ENCODE data around the gene AHRR.
"Not testable (repeated sequence)": the region's sequence is repeated elsewhere in the genome, so short reads cannot be mapped to it uniquely, and the experiment has no call there.

Gene AHRR

GRCh38 chr5:378976-379742 is 57.6 kb downstream of the AHRR start:
- DNase-seq (ENCODE audit: low spot score) = no peak

- DNase-seq (ENCODE audit: low spot score) = no peak
These were observed 59.3 kb downstream of the AHRR start for GRCh38 chr5:380701-381309.

GRCh38 chr5:383066-383465 is 61.6 kb downstream of the AHRR start:
- no peak for DNase-seq (ENCODE audit: low spot score)

- DNase-seq (ENCODE audit: low spot score) = no peak
These were observed 62.1 kb downstream of the AHRR start for GRCh38 chr5:383621-384020.

GRCh38 chr5:384576-384975 is 63.1 kb downstream of the AHRR start:
- DNase-seq (ENCODE audit: low spot score) = not testable (repeated sequence)

- DNase-seq (ENCODE audit: low spot score) = no peak
These were observed 63.8 kb downstream of the AHRR start for GRCh38 chr5:385321-385720.

GRCh38 chr5:386432-387341 is 65.2 kb downstream of the AHRR start:
- DNase-seq (ENCODE audit: low spot score) = no peak

GRCh38 chr5:387491-388265 is 66.2 kb downstream of the AHRR start:
- DNase-seq (ENCODE audit: low spot score) = no peak

- DNase-seq (ENCODE audit: low spot score) = no peak
These were observed 67.0 kb downstream of the AHRR start for GRCh38 chr5:388266-389196.

GRCh38 chr5:389197-389821 is 67.8 kb downstream of the AHRR start:
- no peak for DNase-seq (ENCODE audit: low spot score)

GRCh38 chr5:389891-390622 is 68.5 kb downstream of the AHRR start:
- DNase-seq (ENCODE audit: low spot score) = no peak

- peak; percentile 11 for DNase-seq (ENCODE audit: low spot score)
These were observed 69.3 kb downstream of the AHRR start for GRCh38 chr5:390623-391491.

GRCh38 chr5:392431-392988 is 71.0 kb downstream of the AHRR start:
- DNase-seq (ENCODE audit: low spot score) = peak; percentile 44

- DNase-seq (ENCODE audit: low spot score) = no peak
These were observed 72.3 kb downstream of the AHRR start for GRCh38 chr5:393846-394275.

- no peak for DNase-seq (ENCODE audit: low spot score)
These were observed 73.2 kb downstream of the AHRR start for GRCh38 chr5:394671-395155.

GRCh38 chr5:395156-395920 is 73.8 kb downstream of the AHRR start:
- DNase-seq (ENCODE audit: low spot score) = peak; percentile 54

- DNase-seq (ENCODE audit: low spot score) = no peak
These were observed 74.5 kb downstream of the AHRR start for GRCh38 chr5:395921-396530.
